ENCODE results near the gene ADAMTS9.

ADAMTS9 gene

DNA sequence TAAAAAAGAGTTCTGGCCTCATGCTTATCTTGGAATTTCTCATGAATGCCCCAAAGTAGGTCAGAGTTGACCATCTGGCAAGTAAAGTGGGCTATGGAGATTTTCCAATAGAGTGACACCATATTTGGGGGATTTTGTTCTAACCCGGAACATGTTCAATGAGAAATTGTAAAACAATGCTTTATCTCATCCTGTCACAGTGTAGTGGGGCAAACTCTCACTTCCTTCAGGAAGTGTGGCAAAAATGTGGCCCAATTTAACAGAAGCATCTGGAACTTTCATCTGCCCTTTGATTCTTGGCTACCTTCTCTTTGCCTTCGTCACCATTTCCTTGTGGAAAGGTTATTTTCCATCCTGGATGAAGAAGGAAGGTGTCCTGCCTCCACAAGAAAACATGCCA is 70.8 kb downstream of the ADAMTS9 start:
- Histone ChIP-seq H3K27ac (ENCODE audit: low read depth, low read length) (no peak overlapping the region), H3K9ac (ENCODE audit: low read length) (no peak overlapping the region), H3K9me3 (ENCODE audit: low read length) (no peaks in the 10 kb centered on the region), H3K4me3 (ENCODE audit: low read depth in 1 of 2, low read length in 2 of 2) (no peak overlapping the region), H3K36me3 (ENCODE audit: insufficient read depth, low read length) (peaks cover 13% of the 10 kb centered on the region), H3K4me1 (ENCODE audit: insufficient read depth, low read length) (peaks cover 17% of the 10 kb centered on the region), H3K27me3 (ENCODE audit: control insufficient read depth in 1 of 2, insufficient read depth in 2 of 2, low read length in 2 of 2) (no peaks in the 10 kb centered on the region)

- H3K4me3 ChIP-seq (ENCODE audit: low read depth in 1 of 2, low read length in 2 of 2), result peak overlapping the region in 1 of 2 donors; percentile 33
- peak overlapping the region; percentile 75 for H3K27ac ChIP-seq (ENCODE audit: low read depth, low read length)
- H3K9me3 ChIP-seq (ENCODE audit: low read length), result no peaks in the 10 kb centered on the region
- H3K27me3 ChIP-seq (ENCODE audit: control insufficient read depth in 1 of 2, insufficient read depth in 2 of 2, low read length in 2 of 2), result no peaks in the 10 kb centered on the region
- H3K36me3 ChIP-seq (ENCODE audit: insufficient read depth, low read length), result no peaks in the 10 kb centered on the region
- peaks cover 21% of the 10 kb centered on the region for H3K4me1 ChIP-seq (ENCODE audit: insufficient read depth, low read length)
- H3K9ac ChIP-seq (ENCODE audit: low read length), result peak overlapping the region; percentile 30
Measured at GRCh38 chr3:64612916-64613526, 74.8 kb downstream of the ADAMTS9 start.

- H3K27me3 ChIP-seq (ENCODE audit: control insufficient read depth in 1 of 2, insufficient read depth in 2 of 2, low read length in 2 of 2), result no peaks in the 10 kb centered on the region
- H3K4me3 ChIP-seq (ENCODE audit: low read depth in 1 of 2, low read length in 2 of 2), result no peak overlapping the region
- peaks cover 21% of the 10 kb centered on the region for H3K4me1 ChIP-seq (ENCODE audit: insufficient read depth, low read length)
- no peaks in the 10 kb centered on the region for H3K36me3 ChIP-seq (ENCODE audit: insufficient read depth, low read length)
- no peaks in the 10 kb centered on the region for H3K9me3 ChIP-seq (ENCODE audit: low read length)
- peak overlapping the region; percentile 30 for H3K9ac ChIP-seq (ENCODE audit: low read length)
- peak overlapping the region; percentile 75 for H3K27ac ChIP-seq (ENCODE audit: low read depth, low read length)
Measured at GRCh38 chr3:64612082-64612860, 75.5 kb downstream of the ADAMTS9 start.

DNA sequence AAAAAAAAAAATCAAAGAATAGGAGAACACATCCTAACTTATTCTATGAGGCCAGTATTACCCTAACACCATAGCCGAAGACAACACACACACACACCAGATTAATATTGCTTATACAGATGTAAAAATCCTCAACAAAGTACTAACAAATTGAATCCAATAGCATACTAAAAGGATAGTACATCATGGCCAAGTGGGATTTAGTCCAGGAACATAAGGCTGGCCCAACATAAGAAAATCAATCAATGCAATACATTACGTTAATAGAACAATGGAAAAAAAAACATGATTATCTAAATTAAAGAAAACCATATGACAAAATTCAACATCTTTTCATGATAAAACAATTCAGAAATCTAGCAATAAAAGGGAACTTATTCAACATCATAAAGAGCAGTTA is 79.1 kb downstream of the ADAMTS9 start:
- Histone ChIP-seq H3K27me3 (ENCODE audit: control insufficient read depth in 1 of 2, insufficient read depth in 2 of 2, low read length in 2 of 2) (no peaks in the 10 kb centered on the region), H3K4me1 (ENCODE audit: insufficient read depth, low read length) (peaks cover 20% of the 10 kb centered on the region), H3K27ac (ENCODE audit: low read depth, low read length) (no peak overlapping the region), H3K9ac (ENCODE audit: low read length) (no peak overlapping the region), H3K9me3 (ENCODE audit: low read length) (no peaks in the 10 kb centered on the region), H3K4me3 (ENCODE audit: low read depth in 1 of 2, low read length in 2 of 2) (no peak overlapping the region), H3K36me3 (ENCODE audit: insufficient read depth, low read length) (peaks cover 9% of the 10 kb centered on the region)

GRCh38 chr3:64607032-64607551 is 80.7 kb downstream of the ADAMTS9 start:
- H3K36me3 ChIP-seq (ENCODE audit: insufficient read depth, low read length), result peaks cover 14% of the 10 kb centered on the region

GRCh38 chr3:64604313-64604712 is 83.5 kb downstream of the ADAMTS9 start:
- Histone ChIP-seq H3K9ac (ENCODE audit: low read length) (no peak overlapping the region), H3K27ac (ENCODE audit: low read depth, low read length) (no peak overlapping the region), H3K36me3 (ENCODE audit: insufficient read depth, low read length) (peaks cover 14% of the 10 kb centered on the region)

More at GRCh38 chr3:64607032-64607551, 80.7 kb downstream of the ADAMTS9 start:
- Histone ChIP-seq H3K4me1 (ENCODE audit: insufficient read depth, low read length) (peaks cover 5% of the 10 kb centered on the region), H3K9me3 (ENCODE audit: low read length) (no peaks in the 10 kb centered on the region), H3K27ac (ENCODE audit: low read depth, low read length) (no peak overlapping the region), H3K4me3 (ENCODE audit: low read depth in 1 of 2, low read length in 2 of 2) (no peak overlapping the region), H3K27me3 (ENCODE audit: control insufficient read depth in 1 of 2, insufficient read depth in 2 of 2, low read length in 2 of 2) (no peaks in the 10 kb centered on the region), H3K9ac (ENCODE audit: low read length) (no peak overlapping the region)

DNA sequence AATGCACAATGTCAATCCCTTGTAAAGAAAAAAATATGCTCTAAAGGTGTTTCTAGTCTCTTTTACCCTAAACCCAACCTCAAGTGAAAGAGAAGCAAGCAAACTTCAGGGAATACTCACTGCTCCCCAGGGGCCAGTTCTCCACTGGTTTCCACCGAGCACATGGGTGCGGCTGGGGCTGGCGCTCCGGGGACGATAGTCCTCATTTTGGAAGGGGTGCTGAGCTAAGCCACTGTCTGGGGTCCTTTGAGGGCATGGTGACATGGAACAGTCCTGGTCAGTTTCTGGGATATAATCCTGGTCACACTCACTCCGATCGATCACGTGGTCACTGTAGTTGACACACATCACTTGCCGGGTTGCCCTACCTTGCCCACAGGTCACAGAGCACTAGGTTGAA is 86.0 kb downstream of the ADAMTS9 start:
- no peak overlapping the region for H3K9ac ChIP-seq (ENCODE audit: low read length)
- no peaks in the 10 kb centered on the region for H3K27me3 ChIP-seq (ENCODE audit: control insufficient read depth in 1 of 2, insufficient read depth in 2 of 2, low read length in 2 of 2)
- H3K4me3 ChIP-seq (ENCODE audit: low read depth in 1 of 2, low read length in 2 of 2), result no peak overlapping the region
- no peaks in the 10 kb centered on the region for H3K4me1 ChIP-seq (ENCODE audit: insufficient read depth, low read length)
- no peaks in the 10 kb centered on the region for H3K9me3 ChIP-seq (ENCODE audit: low read length)
- H3K36me3 ChIP-seq (ENCODE audit: insufficient read depth, low read length), result peaks cover 14% of the 10 kb centered on the region
- no peak overlapping the region for H3K27ac ChIP-seq (ENCODE audit: low read depth, low read length)

More at GRCh38 chr3:64604313-64604712, 83.5 kb downstream of the ADAMTS9 start:
- no peaks in the 10 kb centered on the region for H3K9me3 ChIP-seq (ENCODE audit: low read length)
- H3K27me3 ChIP-seq (ENCODE audit: control insufficient read depth in 1 of 2, insufficient read depth in 2 of 2, low read length in 2 of 2), result no peaks in the 10 kb centered on the region
- no peaks in the 10 kb centered on the region for H3K4me1 ChIP-seq (ENCODE audit: insufficient read depth, low read length)
- no peak overlapping the region for H3K4me3 ChIP-seq (ENCODE audit: low read depth in 1 of 2, low read length in 2 of 2)

GRCh38 chr3:64600246-64600950 is 87.4 kb downstream of the ADAMTS9 start:
- Histone ChIP-seq H3K36me3 (ENCODE audit: insufficient read depth, low read length) (peaks cover 11% of the 10 kb centered on the region), H3K9me3 (ENCODE audit: low read length) (no peaks in the 10 kb centered on the region), H3K4me3 (ENCODE audit: low read depth in 1 of 2, low read length in 2 of 2) (no peak overlapping the region), H3K27ac (ENCODE audit: low read depth, low read length) (no peak overlapping the region), H3K4me1 (ENCODE audit: insufficient read depth, low read length) (no peaks in the 10 kb centered on the region), H3K27me3 (ENCODE audit: control insufficient read depth in 1 of 2, insufficient read depth in 2 of 2, low read length in 2 of 2) (no peaks in the 10 kb centered on the region), H3K9ac (ENCODE audit: low read length) (no peak overlapping the region)

DNA sequence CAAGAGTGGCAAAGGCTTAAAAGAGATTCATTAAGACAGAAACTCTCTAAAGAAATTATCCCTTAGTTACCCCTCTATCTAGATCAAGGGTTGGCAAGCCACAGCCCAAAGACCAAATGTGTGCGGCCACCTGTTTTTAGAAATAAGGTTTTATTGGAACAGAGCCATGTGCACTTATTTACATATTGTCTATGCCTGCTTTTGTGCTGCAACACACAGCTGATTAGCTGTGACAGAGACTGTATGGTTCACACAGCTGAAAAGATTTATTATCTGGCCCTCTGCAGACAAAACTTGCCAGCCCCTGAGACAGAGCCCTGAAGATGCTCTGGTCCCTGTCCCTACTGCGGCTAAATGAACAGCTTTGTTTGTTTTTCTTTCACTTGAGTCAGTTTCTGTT is 88.1 kb downstream of the ADAMTS9 start:
- H3K4me1 ChIP-seq (ENCODE audit: insufficient read depth, low read length), result no peaks in the 10 kb centered on the region
- no peak overlapping the region for H3K27ac ChIP-seq (ENCODE audit: low read depth, low read length)
- peaks cover 11% of the 10 kb centered on the region for H3K36me3 ChIP-seq (ENCODE audit: insufficient read depth, low read length)
- H3K9ac ChIP-seq (ENCODE audit: low read length), result no peak overlapping the region
- H3K9me3 ChIP-seq (ENCODE audit: low read length), result no peaks in the 10 kb centered on the region
- H3K4me3 ChIP-seq (ENCODE audit: low read depth in 1 of 2, low read length in 2 of 2), result no peak overlapping the region
- H3K27me3 ChIP-seq (ENCODE audit: control insufficient read depth in 1 of 2, insufficient read depth in 2 of 2, low read length in 2 of 2), result no peaks in the 10 kb centered on the region

DNA sequence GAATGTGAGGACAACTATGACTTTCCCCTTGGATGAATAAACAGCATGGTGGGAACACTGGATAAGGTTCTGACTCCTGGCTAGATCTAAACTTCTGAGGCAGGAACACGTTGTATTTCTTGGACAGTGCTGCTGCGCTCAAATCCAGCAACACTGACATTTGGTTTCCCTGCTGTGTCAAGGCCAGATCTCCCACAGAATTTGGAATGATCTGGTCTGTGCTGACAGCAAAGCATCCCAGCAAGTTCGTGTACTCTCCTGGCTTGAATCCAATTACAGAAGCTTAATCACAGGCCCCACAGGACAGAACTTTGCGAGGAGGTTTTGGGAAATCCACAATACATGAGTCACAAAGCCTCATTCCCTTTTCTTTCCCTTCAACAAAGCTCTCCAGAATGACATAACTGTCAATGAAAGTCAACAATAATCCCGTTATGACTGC is 92.5 kb downstream of the ADAMTS9 start:
- no peaks in the 10 kb centered on the region for H3K36me3 ChIP-seq (ENCODE audit: insufficient read depth, low read length)
- no peak overlapping the region for H3K9ac ChIP-seq (ENCODE audit: low read length)
- H3K27me3 ChIP-seq (ENCODE audit: control insufficient read depth in 1 of 2, insufficient read depth in 2 of 2, low read length in 2 of 2), result no peaks in the 10 kb centered on the region
- H3K4me1 ChIP-seq (ENCODE audit: insufficient read depth, low read length), result no peaks in the 10 kb centered on the region
- no peak overlapping the region for H3K27ac ChIP-seq (ENCODE audit: low read depth, low read length)
- H3K9me3 ChIP-seq (ENCODE audit: low read length), result no peaks in the 10 kb centered on the region
- H3K4me3 ChIP-seq (ENCODE audit: low read depth in 1 of 2, low read length in 2 of 2), result no peak overlapping the region

DNA sequence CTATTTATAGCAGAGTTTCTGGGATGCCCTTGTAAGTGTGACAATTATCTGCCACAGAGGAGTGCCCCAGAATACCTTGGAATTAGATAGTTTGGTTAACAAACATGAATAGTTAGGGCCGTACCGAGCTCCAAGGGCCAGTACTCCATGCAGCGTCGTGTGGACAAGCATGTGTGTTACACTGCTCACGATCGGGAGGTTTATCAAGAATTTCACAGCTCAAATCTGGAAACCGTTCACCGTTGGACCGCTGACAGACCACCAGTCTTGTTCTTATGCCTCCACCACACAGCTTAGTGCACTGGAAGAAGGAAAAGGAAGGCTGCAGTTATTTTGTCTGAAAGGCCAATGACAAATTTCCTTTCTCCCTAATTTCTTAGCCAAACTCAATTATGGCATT is 93.7 kb downstream of the ADAMTS9 start:
- no peaks in the 10 kb centered on the region for H3K36me3 ChIP-seq (ENCODE audit: insufficient read depth, low read length)
- no peaks in the 10 kb centered on the region for H3K27me3 ChIP-seq (ENCODE audit: control insufficient read depth in 1 of 2, insufficient read depth in 2 of 2, low read length in 2 of 2)
- H3K4me3 ChIP-seq (ENCODE audit: low read depth in 1 of 2, low read length in 2 of 2), result no peak overlapping the region
- H3K9me3 ChIP-seq (ENCODE audit: low read length), result no peaks in the 10 kb centered on the region
- H3K4me1 ChIP-seq (ENCODE audit: insufficient read depth, low read length), result peaks cover under 1% of the 10 kb centered on the region
- H3K27ac ChIP-seq (ENCODE audit: low read depth, low read length), result no peak overlapping the region
- no peak overlapping the region for H3K9ac ChIP-seq (ENCODE audit: low read length)

Measured in muscle layer of colon (tissue), 2 donors.